ENCODE results near the gene FAM133A. TPM values are rescaled to one million over a fixed set of nuclear protein-coding genes. Genes with fewer than 3 reads are reported as not detected.

The FAM133A gene
- not detected in 2 replicates for total RNA-seq

DNA sequence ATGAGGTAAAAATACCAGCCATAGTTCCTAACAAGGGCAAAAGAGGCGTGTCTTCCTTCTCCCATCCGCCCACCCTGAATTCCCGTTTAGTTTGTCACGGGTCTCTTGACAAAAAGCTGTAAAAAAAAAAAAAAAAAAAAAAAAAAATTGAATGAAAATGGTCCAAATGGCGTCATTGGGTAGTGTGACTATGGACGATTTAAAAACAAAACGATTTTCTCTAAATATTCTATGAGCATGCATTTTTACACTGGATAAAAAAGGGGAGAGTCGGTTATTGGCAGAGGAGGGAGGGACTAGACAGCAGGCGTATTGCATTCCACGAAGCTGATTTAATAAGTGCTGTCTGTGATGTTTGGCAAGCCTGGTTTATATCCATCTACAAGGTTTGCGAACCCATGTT lies at the start of gene FAM133A:
Gene FAM133A (plus strand): TSS at position 338 of the 403 bp plus-strand sequence. CDS start 35,214 bp downstream, outside the sequence.
- H3K9me3 Mint-ChIP-seq: no peaks in the 10 kb centered on the region
- peaks cover 8% of the 10 kb centered on the region for H3K27me3 Mint-ChIP-seq
- intact Hi-C loops (cut with micrococcal nuclease): no loop called here
- H3K27ac Mint-ChIP-seq: peak within 1 kb of the TSS; percentile 76
- no peaks in the 10 kb centered on the region for H3K36me3 Mint-ChIP-seq (ENCODE audit: low read depth)
- H3K4me1 Mint-ChIP-seq: peaks cover 1% of the 10 kb centered on the region
- peak within 1 kb of the TSS; percentile 88 for H3K4me3 Mint-ChIP-seq
- no peak for DNase-seq

- Mint-ChIP-seq H3K9me3 (no peaks in the 10 kb centered on the region), H3K4me1 (no peaks in the 10 kb centered on the region), H3K4me3 (no peak overlapping the region), H3K27me3 (no peaks in the 10 kb centered on the region), H3K27ac (no peak overlapping the region), H3K36me3 (ENCODE audit: low read depth) (no peaks in the 10 kb centered on the region)
- intact Hi-C loops (cut with micrococcal nuclease): no loop called here
- no peak for DNase-seq
Observed at GRCh38 chrX:93637591-93637990, 36.4 kb upstream of the FAM133A start.

DNA sequence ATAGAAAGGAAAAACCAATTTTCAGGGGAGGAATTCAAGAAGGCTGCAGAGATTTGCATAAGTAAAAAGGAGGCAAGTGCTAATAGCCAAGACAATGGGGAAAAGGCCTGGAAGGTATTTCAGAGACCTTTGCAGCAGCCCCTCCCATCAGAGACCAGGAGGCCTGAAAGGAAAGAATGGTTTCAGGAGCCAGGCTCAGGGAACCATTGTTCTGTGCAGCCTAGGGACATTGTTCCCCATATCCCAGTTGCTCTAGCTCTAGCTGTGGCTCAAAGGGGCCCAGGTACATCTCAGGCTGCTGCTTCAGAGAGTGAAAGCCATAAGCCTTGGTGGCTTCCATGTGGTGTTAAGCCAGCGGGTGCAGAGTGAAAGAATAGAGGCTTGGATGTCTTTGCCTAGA lies 24.6 kb upstream of the FAM133A start:
- H3K4me1 Mint-ChIP-seq: no peaks in the 10 kb centered on the region
- intact Hi-C loops (cut with micrococcal nuclease): no loop called here
- H3K9me3 Mint-ChIP-seq: no peaks in the 10 kb centered on the region
- no peak for DNase-seq
- no peaks in the 10 kb centered on the region for H3K27me3 Mint-ChIP-seq
- no peak overlapping the region for H3K4me3 Mint-ChIP-seq
- no peak overlapping the region for H3K27ac Mint-ChIP-seq
- no peaks in the 10 kb centered on the region for H3K36me3 Mint-ChIP-seq (ENCODE audit: low read depth)

- no peaks in the 10 kb centered on the region for H3K9me3 Mint-ChIP-seq
- no peaks in the 10 kb centered on the region for H3K27me3 Mint-ChIP-seq
- H3K27ac Mint-ChIP-seq: no peak overlapping the region
- no peaks in the 10 kb centered on the region for H3K36me3 Mint-ChIP-seq (ENCODE audit: low read depth)
- no peaks in the 10 kb centered on the region for H3K4me1 Mint-ChIP-seq
- intact Hi-C loops (cut with micrococcal nuclease): no loop called here
- no peak for DNase-seq
- no peak overlapping the region for H3K4me3 Mint-ChIP-seq
Observed at GRCh38 chrX:93660575-93660974, 13.4 kb upstream of the FAM133A start.

GRCh38 chrX:93673056-93673868 lies 744 bp upstream of the FAM133A start, which contains the start of gene NAP1L3:
Gene NAP1L3, minus strand, starts transcription at chrX:93673578. Its CDS starts 274 bp downstream, at chrX:93673304.
- peaks cover 5% of the 10 kb centered on the region for H3K27me3 Mint-ChIP-seq
- H3K36me3 Mint-ChIP-seq (ENCODE audit: low read depth): no peaks in the 10 kb centered on the region
- peaks cover 1% of the 10 kb centered on the region for H3K4me1 Mint-ChIP-seq
- no peaks in the 10 kb centered on the region for H3K9me3 Mint-ChIP-seq
- DNase-seq: peak; percentile 81
- peak within 1 kb of the TSS; percentile 88 for H3K4me3 Mint-ChIP-seq
- peak within 1 kb of the TSS; percentile 76 for H3K27ac Mint-ChIP-seq
- intact Hi-C loops (cut with micrococcal nuclease): no loop called here

- H3K27ac Mint-ChIP-seq: no peak overlapping the region
- H3K9me3 Mint-ChIP-seq: no peaks in the 10 kb centered on the region
- no peaks in the 10 kb centered on the region for H3K27me3 Mint-ChIP-seq
- no peak for DNase-seq
- H3K36me3 Mint-ChIP-seq (ENCODE audit: low read depth): no peaks in the 10 kb centered on the region
- no peak overlapping the region for H3K4me3 Mint-ChIP-seq
- no peaks in the 10 kb centered on the region for H3K4me1 Mint-ChIP-seq
- intact Hi-C loops (cut with micrococcal nuclease): no loop called here
Observed at GRCh38 chrX:93695981-93696380, 22.0 kb downstream of the FAM133A start.

DNA sequence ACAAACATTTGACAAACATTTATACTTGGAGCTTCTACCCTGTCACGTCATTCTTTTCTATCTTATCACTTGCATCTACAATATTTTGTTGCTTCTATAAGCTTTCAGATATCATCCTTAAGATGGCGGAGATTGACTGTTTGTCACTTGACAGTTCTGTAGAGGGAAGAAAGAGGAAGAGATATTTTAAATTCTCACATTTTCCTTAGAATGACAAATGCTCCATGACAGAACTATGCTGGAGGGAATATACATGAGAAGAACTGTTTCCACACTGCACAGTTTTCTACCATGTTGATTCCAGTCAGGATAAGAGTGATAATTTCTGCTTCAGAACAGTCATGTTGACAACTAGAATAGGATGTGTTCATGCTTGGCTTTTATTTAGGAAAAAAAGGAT lies 29.7 kb downstream of the FAM133A start:
- no peak for DNase-seq
- H3K9me3 Mint-ChIP-seq: no peaks in the 10 kb centered on the region
- no peak overlapping the region for H3K4me3 Mint-ChIP-seq
- no peak overlapping the region for H3K27ac Mint-ChIP-seq
- H3K27me3 Mint-ChIP-seq: no peaks in the 10 kb centered on the region
- intact Hi-C loops (cut with micrococcal nuclease): no loop called here
- H3K4me1 Mint-ChIP-seq: no peaks in the 10 kb centered on the region
- H3K36me3 Mint-ChIP-seq (ENCODE audit: low read depth): no peaks in the 10 kb centered on the region

GRCh38 chrX:93711076-93711475 lies 37.1 kb downstream of the FAM133A start:
- Mint-ChIP-seq H3K4me1 (no peaks in the 10 kb centered on the region), H3K4me3 (no peak overlapping the region), H3K36me3 (ENCODE audit: low read depth) (no peaks in the 10 kb centered on the region)

DNA sequence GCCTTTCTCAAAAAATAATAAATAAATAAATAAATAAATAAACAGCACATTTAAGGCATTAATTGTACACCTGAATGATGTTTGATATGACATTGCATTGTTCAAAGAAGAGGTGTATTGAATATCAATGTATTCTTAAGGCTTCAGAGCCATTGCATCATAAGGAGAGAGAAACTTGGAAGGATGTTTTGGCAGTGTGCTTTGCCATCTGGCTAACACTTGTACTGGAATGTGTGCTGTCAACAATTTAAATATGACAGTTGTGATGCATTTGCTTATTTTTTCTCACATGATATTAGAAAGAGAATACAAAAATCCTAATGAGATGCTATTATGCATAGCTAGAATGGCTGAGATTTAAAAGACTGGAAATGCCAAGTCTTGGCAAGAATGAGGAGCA lies 67.8 kb downstream of the FAM133A start:
- no peaks in the 10 kb centered on the region for H3K27me3 Mint-ChIP-seq
- no peak overlapping the region for H3K4me3 Mint-ChIP-seq
- intact Hi-C loops (cut with micrococcal nuclease): no loop called here
- H3K27ac Mint-ChIP-seq: no peak overlapping the region
- DNase-seq: no peak
- H3K4me1 Mint-ChIP-seq: no peaks in the 10 kb centered on the region
- H3K9me3 Mint-ChIP-seq: no peaks in the 10 kb centered on the region
- H3K36me3 Mint-ChIP-seq (ENCODE audit: low read depth): no peaks in the 10 kb centered on the region

More at GRCh38 chrX:93711076-93711475, 37.1 kb downstream of the FAM133A start:
- DNase-seq: no peak
- no peaks in the 10 kb centered on the region for H3K27me3 Mint-ChIP-seq
- no peak overlapping the region for H3K27ac Mint-ChIP-seq
- intact Hi-C loops (cut with micrococcal nuclease): no loop called here
- no peaks in the 10 kb centered on the region for H3K9me3 Mint-ChIP-seq

DNA sequence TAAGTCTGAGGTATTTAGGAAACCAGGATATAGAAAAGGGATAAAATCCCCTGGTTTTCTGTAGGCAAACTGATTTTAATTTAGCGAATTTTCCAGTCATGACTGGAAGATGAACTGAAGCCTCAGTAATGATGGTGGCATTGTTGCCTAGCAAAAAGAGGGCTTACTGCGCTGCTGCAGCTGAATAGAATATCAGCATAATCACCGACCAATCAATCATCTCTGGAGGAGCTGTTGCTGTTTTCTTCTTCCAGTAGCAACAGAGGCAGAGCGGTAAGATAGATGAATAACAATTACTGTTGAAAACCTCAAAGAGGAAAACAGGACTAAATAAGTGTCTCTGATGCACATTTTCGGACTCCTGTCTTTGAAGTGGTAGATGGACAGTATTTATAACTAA lies 86.2 kb downstream of the FAM133A start:
- no peak overlapping the region for H3K4me3 Mint-ChIP-seq
- no peaks in the 10 kb centered on the region for H3K9me3 Mint-ChIP-seq
- no peaks in the 10 kb centered on the region for H3K36me3 Mint-ChIP-seq (ENCODE audit: low read depth)

More for the DNA sequence above, 86.2 kb downstream of the FAM133A start:
- H3K4me1 Mint-ChIP-seq: no peaks in the 10 kb centered on the region
- H3K27ac Mint-ChIP-seq: no peak overlapping the region
- H3K27me3 Mint-ChIP-seq: no peaks in the 10 kb centered on the region
- intact Hi-C loops (cut with micrococcal nuclease): no loop called here
- DNase-seq: no peak

Other genes with a start within 250 kb of the FAM133A start
- 0.57 and 0.72 TPM in 2 replicates for gene NAP1L3, start 628 bp upstream of the FAM133A start, total RNA-seq